ENCODE measurements around the gene ERAL1.

Gene ERAL1

GRCh38 chr17:28896491-28896883 is 41.7 kb downstream of the ERAL1 start:
- no peak for DNase-seq
- H3K4me3 ChIP-seq (ENCODE audit: low read depth, low read length), result peak overlapping the region; percentile 80
- in situ Hi-C loops (cut with HindIII; ENCODE audit: low pct_ligation_motif_present, low sequenced_read_pairs), result no loop called here
- H3K36me3 ChIP-seq (replicated peaks), result no peaks in the 10 kb centered on the region
- TF ChIP-seq, protein P1, sequence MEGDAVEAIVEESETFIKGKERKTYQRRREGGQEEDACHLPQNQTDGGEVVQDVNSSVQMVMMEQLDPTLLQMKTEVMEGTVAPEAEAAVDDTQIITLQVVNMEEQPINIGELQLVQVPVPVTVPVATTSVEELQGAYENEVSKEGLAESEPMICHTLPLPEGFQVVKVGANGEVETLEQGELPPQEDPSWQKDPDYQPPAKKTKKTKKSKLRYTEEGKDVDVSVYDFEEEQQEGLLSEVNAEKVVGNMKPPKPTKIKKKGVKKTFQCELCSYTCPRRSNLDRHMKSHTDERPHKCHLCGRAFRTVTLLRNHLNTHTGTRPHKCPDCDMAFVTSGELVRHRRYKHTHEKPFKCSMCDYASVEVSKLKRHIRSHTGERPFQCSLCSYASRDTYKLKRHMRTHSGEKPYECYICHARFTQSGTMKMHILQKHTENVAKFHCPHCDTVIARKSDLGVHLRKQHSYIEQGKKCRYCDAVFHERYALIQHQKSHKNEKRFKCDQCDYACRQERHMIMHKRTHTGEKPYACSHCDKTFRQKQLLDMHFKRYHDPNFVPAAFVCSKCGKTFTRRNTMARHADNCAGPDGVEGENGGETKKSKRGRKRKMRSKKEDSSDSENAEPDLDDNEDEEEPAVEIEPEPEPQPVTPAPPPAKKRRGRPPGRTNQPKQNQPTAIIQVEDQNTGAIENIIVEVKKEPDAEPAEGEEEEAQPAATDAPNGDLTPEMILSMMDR (IDR thresholded peaks at IDR 0.05; ENCODE audit: low read depth, low read length, missing control alignments), result no peak
- no peak overlapping the region for H3K27ac ChIP-seq
- no peaks in the 10 kb centered on the region for H3K27me3 ChIP-seq (replicated peaks)

DNA sequence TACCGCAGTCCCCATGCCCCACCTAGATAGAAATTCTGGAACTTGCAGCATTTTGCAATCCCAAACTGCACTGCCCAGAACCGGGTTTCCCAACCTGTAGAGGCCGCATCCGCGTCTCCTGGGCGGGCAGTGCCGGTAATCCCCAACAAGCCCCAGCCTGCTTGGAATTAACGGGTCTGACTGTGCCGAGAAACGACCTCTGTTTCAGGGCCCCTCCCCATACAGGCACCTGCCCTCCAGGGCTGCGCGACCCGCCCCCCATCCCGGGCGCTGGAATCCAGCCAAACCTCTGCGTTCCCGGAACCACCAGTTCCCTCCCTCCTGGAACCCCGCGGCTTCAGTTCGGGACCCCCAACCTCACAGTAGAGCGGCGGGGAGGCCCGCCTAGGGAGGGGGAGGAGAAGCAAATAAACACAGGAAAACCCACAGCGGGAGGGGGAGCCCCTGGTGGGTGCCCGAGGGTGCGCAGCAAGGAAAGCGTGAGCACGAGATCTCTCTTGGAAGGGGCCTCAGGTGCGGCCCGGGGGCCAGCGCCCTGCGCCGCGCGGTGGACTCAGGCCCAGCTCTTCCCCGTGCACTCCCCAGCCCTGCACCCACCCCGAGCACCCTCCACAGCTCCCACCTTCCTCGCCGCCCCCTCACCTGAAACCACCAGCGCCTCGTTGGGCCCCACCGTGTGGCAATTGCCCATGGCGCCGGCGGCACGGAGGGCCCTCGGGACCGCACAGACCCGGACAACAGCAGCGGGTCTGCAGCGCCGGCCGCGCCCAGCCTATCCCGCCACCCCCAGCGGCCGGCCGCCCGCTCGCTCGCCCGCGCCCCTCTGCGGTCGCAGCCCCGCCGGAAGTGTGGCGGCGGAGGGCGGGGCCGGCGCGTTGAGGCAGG is 42.3 kb downstream of the ERAL1 start, which contains the start of gene FLOT2:
FLOT2 (minus strand) TSS at position 850 of the 885 bp plus-strand sequence; CDS start at position 691, 159 bp downstream.
- H3K4me3 ChIP-seq (ENCODE audit: low read depth, low read length), result peak within 1 kb of the TSS; percentile 80
- TF ChIP-seq, protein P1 (IDR thresholded peaks at IDR 0.05; ENCODE audit: low read depth, low read length, missing control alignments), result peak; percentile 53
- H3K27ac ChIP-seq, result no peak within 1 kb of the TSS
- in situ Hi-C loops (cut with HindIII; ENCODE audit: low pct_ligation_motif_present, low sequenced_read_pairs), result no loop called here
- no peak for DNase-seq
- no peaks in the 10 kb centered on the region for H3K27me3 ChIP-seq (replicated peaks)
- H3K36me3 ChIP-seq (replicated peaks), result no peaks in the 10 kb centered on the region

DNA sequence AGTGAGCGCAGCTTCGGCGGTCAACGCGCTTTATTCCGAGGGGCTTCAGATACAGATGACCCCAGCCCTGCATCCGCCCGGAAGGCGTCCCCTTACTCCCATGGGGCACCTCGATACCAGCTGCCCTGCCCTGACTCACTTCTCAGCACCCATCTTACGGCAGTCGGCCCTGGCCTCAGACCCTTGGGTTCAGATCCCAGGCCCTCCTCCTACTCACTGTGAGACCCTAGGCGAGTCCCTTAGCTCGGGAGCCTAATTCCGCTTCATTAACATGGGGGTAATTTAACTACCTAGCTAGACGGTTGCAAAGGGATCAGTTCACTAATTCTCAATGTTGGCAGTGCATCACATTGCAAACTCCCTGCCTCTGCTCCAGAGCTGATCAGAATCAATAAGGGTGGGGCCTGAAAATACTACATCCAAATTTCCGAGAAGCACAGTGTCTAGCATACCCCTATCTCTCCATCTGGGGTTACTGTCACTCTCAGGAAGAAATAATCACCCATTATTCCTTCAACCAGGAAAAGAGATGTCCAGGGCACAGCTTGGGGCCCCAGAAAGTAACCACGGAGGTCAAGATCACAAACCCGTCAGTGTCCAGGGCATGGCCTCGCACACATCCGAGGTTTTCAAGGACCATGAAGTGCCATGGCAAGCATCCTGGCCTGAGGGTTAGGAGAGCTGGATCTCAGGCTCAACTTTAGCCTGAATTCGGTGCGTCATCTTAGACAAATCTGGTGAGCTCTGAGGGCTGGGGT is 43.1 kb downstream of the ERAL1 start:
- no peak for DNase-seq
- Histone ChIP-seq H3K27ac (no peak overlapping the region), H3K36me3 (replicated peaks) (no peaks in the 10 kb centered on the region), H3K4me3 (ENCODE audit: low read depth, low read length) (peak overlapping the region; percentile 80), H3K27me3 (replicated peaks) (no peaks in the 10 kb centered on the region)
- TF ChIP-seq, protein P1 (IDR thresholded peaks at IDR 0.05; ENCODE audit: low read depth, low read length, missing control alignments), result no peak
- in situ Hi-C loops (cut with HindIII; ENCODE audit: low pct_ligation_motif_present, low sequenced_read_pairs), result no loop called here

DNA sequence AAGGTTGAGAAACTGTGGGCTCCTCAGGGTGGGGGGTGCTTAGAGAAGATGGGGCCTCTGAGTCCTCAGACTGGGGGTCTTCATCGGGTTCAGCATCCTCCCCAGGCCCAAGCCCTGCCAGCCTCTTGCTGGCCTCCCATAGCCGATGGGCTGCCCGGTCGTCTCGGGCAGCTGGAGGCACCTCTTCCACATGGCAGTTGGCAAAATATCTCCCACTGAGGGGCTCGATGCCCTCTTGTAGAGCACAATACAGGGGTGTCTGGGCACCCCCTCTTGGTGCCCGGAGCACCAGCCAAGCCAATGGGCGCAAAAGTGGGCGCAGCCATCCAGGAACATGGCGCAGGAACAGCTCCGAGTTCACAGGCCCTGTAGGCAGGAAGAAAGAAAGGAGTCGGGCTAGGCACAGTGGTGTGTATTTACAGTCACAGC is 43.7 kb downstream of the ERAL1 start:
- no peak overlapping the region for H3K4me3 ChIP-seq (ENCODE audit: low read depth, low read length)
- H3K27me3 ChIP-seq (replicated peaks), result no peaks in the 10 kb centered on the region
- no peak for DNase-seq
- in situ Hi-C loops (cut with HindIII; ENCODE audit: low pct_ligation_motif_present, low sequenced_read_pairs), result no loop called here
- no peak overlapping the region for H3K27ac ChIP-seq
- TF ChIP-seq, protein P1 (IDR thresholded peaks at IDR 0.05; ENCODE audit: low read depth, low read length, missing control alignments), result no peak
- no peaks in the 10 kb centered on the region for H3K36me3 ChIP-seq (replicated peaks)

DNA sequence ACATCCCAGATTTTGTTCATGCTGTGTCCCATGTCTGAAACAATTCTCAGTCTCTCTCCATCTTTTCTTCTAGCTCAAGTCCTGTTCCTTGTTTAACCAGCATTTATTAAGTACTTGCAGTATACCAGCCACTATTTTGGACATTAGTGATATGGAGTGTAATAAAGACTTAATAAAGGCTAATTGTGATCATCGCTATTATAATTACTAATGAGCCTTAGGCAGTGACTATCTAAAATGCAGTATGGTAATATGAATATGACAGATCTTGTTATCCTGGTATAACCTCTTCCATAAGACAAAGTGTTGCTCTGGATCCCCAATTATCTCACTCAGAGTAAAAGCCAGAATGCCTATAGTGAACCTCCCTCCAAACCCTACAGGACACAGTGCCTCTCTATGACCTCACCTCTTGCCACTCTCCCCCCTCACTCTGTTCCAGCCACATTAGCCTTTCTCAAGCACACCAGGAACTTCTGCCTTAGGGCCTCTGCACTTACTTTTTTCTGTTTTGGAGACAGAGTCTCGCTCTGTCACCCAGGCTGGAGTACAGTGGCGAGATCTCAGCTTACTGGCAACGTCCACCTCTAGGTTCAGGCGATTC is 44.5 kb downstream of the ERAL1 start:
- no peak overlapping the region for H3K4me3 ChIP-seq (ENCODE audit: low read depth, low read length)
- in situ Hi-C loops (cut with HindIII; ENCODE audit: low pct_ligation_motif_present, low sequenced_read_pairs), result no loop called here
- no peak overlapping the region for H3K27ac ChIP-seq

More for the DNA sequence above, 44.5 kb downstream of the ERAL1 start:
- TF ChIP-seq, protein P1 (IDR thresholded peaks at IDR 0.05; ENCODE audit: low read depth, low read length, missing control alignments), result no peak
- DNase-seq, result no peak
- H3K36me3 ChIP-seq (replicated peaks), result no peaks in the 10 kb centered on the region
- H3K27me3 ChIP-seq (replicated peaks), result no peaks in the 10 kb centered on the region
